Heart right ventricle (tissue), 16 donors: ENCODE data around the gene LRRC8B. TPM values are rescaled to one million over a fixed set of nuclear protein-coding genes. Genes with fewer than 3 reads are reported as not detected.

Experiments
- ATAC-seq, 8 donors: fragments of 200-7000 bp; cut with Tn5 transposase; one replicate each; pipeline ENCODE4 v1.9.1; 2020; ENCODE audit warnings: mild to moderate bottlenecking in 8 of 8, moderate library complexity in 8 of 8, moderate number of reproducible peaks in 1 of 8
- DNase-seq, 2 donors: peaks; one replicate each; pipeline ENCODE4 v3.0.0-alpha.2; 2020
- H3K27ac ChIP-seq, 10 donors: fragments of 200-600 bp; sonication (generic) in 2 of 10; one replicate each; pipeline versions ENCODE4 v1.5.0 to v1.8.0; 2020 to 2022; ENCODE audit warnings: mild to moderate bottlenecking in 3 of 10
- H3K27me3 ChIP-seq, 7 donors: fragments of 200-600 bp; one replicate each; pipeline ENCODE4 v1.8.0; 2021 to 2022; ENCODE audit warnings: mild to moderate bottlenecking in 2 of 7
- H3K36me3 ChIP-seq, 9 donors: fragments of 200-600 bp; sonication (generic) in 1 of 9; one replicate each; pipeline versions ENCODE4 v1.5.0 to v1.8.0; 2020 to 2022; ENCODE audit warnings: mild to moderate bottlenecking in 2 of 9
- H3K4me1 ChIP-seq, 9 donors: fragments of 200-600 bp; sonication (generic) in 1 of 9; one replicate each; pipeline versions ENCODE4 v1.5.0 to v1.8.0; 2020 to 2022; ENCODE audit warnings: mild to moderate bottlenecking in 4 of 9
- H3K4me3 ChIP-seq, 10 donors: fragments of 200-600 bp; sonication (generic) in 2 of 10; one replicate each; pipeline versions ENCODE4 v1.5.0 to v1.8.0; 2020 to 2022; ENCODE audit warnings: mild to moderate bottlenecking in 7 of 10, moderate library complexity in 2 of 10
- H3K9me3 ChIP-seq, 11 donors: fragments of 200-600 bp in 10 of 11; sonication (generic) in 2 of 11; one replicate each; pipeline versions ENCODE4 v1.5.0 to v1.8.0; 2013 to 2022; ENCODE audit warnings: mild to moderate bottlenecking in 2 of 11, control low read depth in 1 of 11, moderate library complexity in 1 of 11
- CTCF ChIP-seq, 9 donors: fragments of 200-600 bp; sonication (generic) in 2 of 9; IDR thresholded peaks; one replicate each; pipeline versions ENCODE4 v1.5.0 to v1.8.0; 2021 to 2022; ENCODE audit warnings: antibody characterized with exemption in 9 of 9, mild to moderate bottlenecking in 5 of 9, moderate library complexity in 1 of 9
- WGBS, 2 donors: extraction: QIAGEN DNeasy Blood & Tissue Kit; methylation state at CpG; one replicate each; pipeline ENCODE4 v1.1.7; 2013; ENCODE audit warnings: inconsistent platforms in 1 of 2; 5-methylcytosine and 5-hydroxymethylcytosine counted together
- intact Hi-C, 10 donors: fragments of 100-400 bp; cut with DNase I; formaldehyde crosslinking; loops; one replicate each; pipeline versions ENCODE4 v1.11.1 to v1.14.2; 2022
- polyA plus RNA-seq, 2 donors: library from polyadenylated mRNA; stranded (reverse); fragments of 200-250 nt; gene quantifications; one replicate each; pipeline ENCODE4 v1.2.3, GENCODE V29; 2013
- total RNA-seq, 10 donors: library from RNA; stranded (reverse); fragmentation: NEBNext Ultra II Directional in 3 of 10; extraction: Animal tissue kit (Norgen Biotek cat#: 25700) in 3 of 10; gene quantifications; one replicate each; pipeline versions ENCODE4 v1.2.1 to v1.2.4, GENCODE V29; 2021 to 2023
- donor health status: Arrhythmogenic right ventricular cardiomyopathy.
- donor health status: ischemic (EF 13 %, LVEDD 7.1; RV severe dilation, severe dysfunction).
- donor health status: healthy with polysubstance abuse.
- donor health status: DM: no; HTN: yes; CAD: no.
- donor health status: DM: no; HTN: no; CAD: no.
- donor health status: ischemic (EF 25% LVEDD 6.9; RV normal size, moderate dysfunction).
- donor health status: ischemic (EF 25% LVEDD 5.7; RV mildly dilated, moderate dysfunction).
- donor health status: healthy.
- donor health status: DM: yes; HTN: yes; CAD: no.
- donor health status: Ischemic cardiomyopathy.
- donor health status: ischemic (EF 35%, LVEDD 5.7; RV mildly dilated, moderate dysfunction).
- donor health status: nonischemic (EF 11% LVEDD 7.7; RV severe dilation, severe dysfunction).
- donor health status: DM: yes; HTN: yes; CAD: no.
- donor health status: PGD.
- donor health status: ischemic (EF 29% LVEDD 5.4; RV normal size, mild dysfunction).
- donor health status: nonischemic (EF 23%, LVEDD 6.1; RV moderate dilation, normal function).

Gene LRRC8B
- total and polyA plus RNA-seq, 12 donors: 1.7 to 6.6 (median 4.2) TPM

GRCh38 chr1:89530444-89531089, 5.9 kb downstream of the LRRC8B start:
- H3K4me1 ChIP-seq: peaks cover 0 to 48% (median 6%) of the 10 kb centered on the region in 9 donors
- TF ChIP-seq CTCF (IDR thresholded peaks at IDR 0.05): no peak
- WGBS, 2 donors: 81 to 84% methylated on average over 8 of the region's 8 CpGs
- DNase-seq: no peak
- H3K4me3 ChIP-seq: no peak overlapping the region
- H3K9me3 ChIP-seq: no peaks in the 10 kb centered on the region
- H3K36me3 ChIP-seq: peaks cover 0 to 7% (median 0%) of the 10 kb centered on the region in 9 donors
- no peak for ATAC-seq
- H3K27me3 ChIP-seq: no peaks in the 10 kb centered on the region
- intact Hi-C loops: loop anchor here in 1 of 10 donors (10.0 kb wide), 1 partner anchor 64 kb away; no protein-coding TSS in a partner anchor
- no peak overlapping the region for H3K27ac ChIP-seq

GRCh38 chr1:89531480-89532139, 7.0 kb downstream of the LRRC8B start:
- WGBS, 2 donors: 94 to 96% methylated on average over 3 of the region's 3 CpGs
- Histone ChIP-seq H3K9me3 (no peaks in the 10 kb centered on the region), H3K4me1 (peaks cover 0 to 38% (median 6%) of the 10 kb centered on the region in 9 donors), H3K36me3 (peaks cover 0 to 7% (median 0%) of the 10 kb centered on the region in 9 donors), H3K27me3 (no peaks in the 10 kb centered on the region), H3K27ac (no peak overlapping the region), H3K4me3 (no peak overlapping the region)
- intact Hi-C loops: loop anchor here in 1 of 10 donors (10.0 kb wide), 1 partner anchor 63 kb away; no protein-coding TSS in a partner anchor
- ATAC-seq (no peak), DNase-seq (no peak)
- no peak for TF ChIP-seq CTCF (IDR thresholded peaks at IDR 0.05)

- intact Hi-C loops: loop anchor here in 1 of 10 donors (10.0 kb wide), 1 partner anchor 63 kb away; no protein-coding TSS in a partner anchor
- no peak overlapping the region for H3K4me3 ChIP-seq
- peaks cover 0 to 32% (median 4%) of the 10 kb centered on the region in 9 donors for H3K4me1 ChIP-seq
- no peaks in the 10 kb centered on the region for H3K27me3 ChIP-seq
- no peak overlapping the region for H3K27ac ChIP-seq
- 83 to 90% methylated on average over 4 of the region's 4 CpGs for WGBS, 2 donors
- TF ChIP-seq CTCF (IDR thresholded peaks at IDR 0.05): no peak
- peaks cover 0 to 7% (median 0%) of the 10 kb centered on the region in 9 donors for H3K36me3 ChIP-seq
- ATAC-seq (no peak), DNase-seq (no peak)
- no peaks in the 10 kb centered on the region for H3K9me3 ChIP-seq
Observed at GRCh38 chr1:89532228-89532627, 7.6 kb downstream of the LRRC8B start.

- Histone ChIP-seq H3K4me1 (peaks cover 0 to 27% (median 1%) of the 10 kb centered on the region in 9 donors), H3K27ac (no peak overlapping the region), H3K27me3 (no peaks in the 10 kb centered on the region), H3K4me3 (no peak overlapping the region), H3K36me3 (peaks cover 0 to 7% (median 0%) of the 10 kb centered on the region in 9 donors), H3K9me3 (no peaks in the 10 kb centered on the region)
- TF ChIP-seq CTCF (IDR thresholded peaks at IDR 0.05): no peak
- DNase-seq: no peak
- no peak for ATAC-seq
- 63 to 78% methylated on average over 1 of the region's 1 CpG for WGBS, 2 donors
- intact Hi-C loops: loop anchor here in 1 of 10 donors (10.0 kb wide), 1 partner anchor 62 kb away; no protein-coding TSS in a partner anchor
Observed at GRCh38 chr1:89532866-89533265, 8.2 kb downstream of the LRRC8B start.
